HCT116 (cell line): ENCODE data around the gene RNPEP. TPM values are rescaled to one million over a fixed set of nuclear protein-coding genes. Genes with fewer than 3 reads are reported as not detected.

Experiments
- ATAC-seq: fragments of 200-7000 bp; cut with Tn5 transposase; 2 replicates; pipeline ENCODE4 v1.9.1; 2020; ENCODE audit warnings: mild to moderate bottlenecking, moderate library complexity
- BruUV-seq: library from RNA; stranded (reverse); fragments of 400-500 nt; replicated peaks from 2 replicates; lab custom pipeline; 2021; lab: Mats Ljungman, UMichigan
- CTCF ChIA-PET: fragments of 300-600 bp; sonication (Branson Sonifier 250); formaldehyde crosslinking; loops from one replicate; lab custom pipeline; 2021; ENCODE audit warnings: antibody characterized with exemption; lab: Charles Lee
- POLR2A ChIA-PET: fragments of 300-600, 350-600 bp; sonication (Branson Sonifier 250); formaldehyde crosslinking; loops from one replicate; lab custom pipeline; 2021; ENCODE audit warnings: antibody characterized with exemption; lab: Charles Lee
- RAD21 ChIA-PET, 2 experiments: fragments of 300-600 bp; sonication (Branson Sonifier 250); formaldehyde crosslinking; loops; one replicate each; lab custom pipeline; 2023; ENCODE audit warnings: low total read pairs in 2 of 2; ENCODE audit not compliant: uncharacterized antibody in 2 of 2, unreplicated experiment in 2 of 2, low non-redundant PET in 1 of 2; lab: Charles Lee
- DNase-seq: peaks from one replicate; pipeline ENCODE4 v3.0.0-alpha.2; 2010; ENCODE audit warnings: low read depth, low spot score
- H2AFZ ChIP-seq: fragments of 200-600 bp; shearing (Covaris generic), sonication (generic); 2 replicates; pipeline ENCODE4 v1.6.1; 2017; ENCODE audit warnings: low read depth, mixed run types, mixed read lengths, antibody characterized with exemption, low read length; ENCODE audit not compliant: poor library complexity, severe bottlenecking
- H3K27ac ChIP-seq: 2 replicates; pipeline ENCODE4 v1.5.1; 2012; ENCODE audit warnings: low read depth, low read length
- H3K27me3 ChIP-seq: fragments of 200-600 bp; sonication (generic); 2 replicates; pipeline ENCODE4 v1.6.1; 2016; ENCODE audit warnings: mixed run types, low read length, mixed read lengths; ENCODE audit not compliant: insufficient read depth
- H3K36me3 ChIP-seq, 2 experiments: fragments of 200-500 bp in 1 of 2; fragments of 200-600 bp in 1 of 2; sonication (Bioruptor generic) in 1 of 2; sonication (generic) in 1 of 2; 2 replicates each; pipeline versions ENCODE4 v1.5.1 to v1.6.1; 2014 to 2016; ENCODE audit warnings: low read length in 2 of 2, inconsistent platforms in 1 of 2, mixed read lengths in 1 of 2, mixed run types in 1 of 2; ENCODE audit not compliant: insufficient read depth in 2 of 2, control insufficient read depth in 1 of 2
- H3K4me1 ChIP-seq, 2 experiments: fragments of 200-600 bp in 1 of 2; sonication (generic) in 1 of 2; 2 replicates each; pipeline versions ENCODE4 v1.5.1 to v1.6.1; 2012 to 2017; ENCODE audit warnings: low read length in 2 of 2, inconsistent platforms in 1 of 2, mild to moderate bottlenecking in 1 of 2, mixed read lengths in 1 of 2, mixed run types in 1 of 2, moderate library complexity in 1 of 2; ENCODE audit not compliant: insufficient read depth in 2 of 2, control insufficient read depth in 1 of 2
- H3K4me2 ChIP-seq: fragments of 200-600 bp; sonication (generic); 2 replicates; pipeline ENCODE4 v1.6.1; 2017; ENCODE audit warnings: mixed run types, low read length, mixed read lengths
- H3K4me3 ChIP-seq, 2 experiments: fragments of 200-600 bp in 1 of 2; sonication (generic) in 1 of 2; replicated peaks in 1 of 2; 2 replicates each; pipeline ENCODE4 v1.5.1; 2011 to 2016; ENCODE audit warnings: low read length in 2 of 2, control low read depth in 1 of 2, low read depth in 1 of 2, mild to moderate bottlenecking in 1 of 2, mixed read lengths in 1 of 2, mixed run types in 1 of 2
- H3K79me2 ChIP-seq: fragments of 200-600 bp; sonication (generic); 2 replicates; pipeline ENCODE4 v1.6.1; 2017; ENCODE audit warnings: mild to moderate bottlenecking, mixed run types, low read length, moderate library complexity, mixed read lengths; ENCODE audit not compliant: insufficient read depth
- H3K9ac ChIP-seq: fragments of 200-600 bp; sonication (generic); 2 replicates; pipeline ENCODE4 v1.6.1; 2016; ENCODE audit warnings: low read length, mixed read lengths
- H3K9me2 ChIP-seq: fragments of 200-600 bp; sonication (generic), shearing (Covaris generic); 2 replicates; pipeline ENCODE4 v1.6.1; 2017; ENCODE audit warnings: mixed run types, mild to moderate bottlenecking, moderate library complexity; ENCODE audit not compliant: insufficient read depth
- H3K9me3 ChIP-seq, 2 experiments: fragments of 200-500 bp in 1 of 2; fragments of 200-600 bp in 1 of 2; sonication (Bioruptor generic) in 1 of 2; sonication (generic) in 1 of 2; 2 replicates each; pipeline ENCODE4 v1.6.1; 2014 to 2017; ENCODE audit warnings: low read length in 2 of 2, mixed read lengths in 2 of 2, inconsistent platforms in 1 of 2, low read depth in 1 of 2, mild to moderate bottlenecking in 1 of 2, mixed run types in 1 of 2, moderate library complexity in 1 of 2; ENCODE audit not compliant: control insufficient read depth in 1 of 2, insufficient read depth in 1 of 2
- H4K20me1 ChIP-seq: fragments of 200-600 bp; sonication (generic), shearing (Covaris generic); 2 replicates; pipeline ENCODE4 v1.6.1; 2017; ENCODE audit warnings: mixed run types, mild to moderate bottlenecking, moderate library complexity; ENCODE audit not compliant: insufficient read depth
- ATF3 ChIP-seq: IDR thresholded peaks from 2 replicates; pipeline ENCODE4 v1.6.1; 2012
- ELF1 ChIP-seq: IDR thresholded peaks from 2 replicates; pipeline ENCODE4 v1.6.1; 2012; ENCODE audit warnings: low read depth, borderline replicate concordance
- EZH2phosphoT487 ChIP-seq: fragments of 200-600 bp; IDR thresholded peaks from 2 replicates; pipeline ENCODE4 v1.6.1; 2018; ENCODE audit warnings: antibody characterized with exemption, borderline replicate concordance
- POLR2AphosphoS5 ChIP-seq: IDR thresholded peaks from 2 replicates; pipeline ENCODE4 v1.6.1; 2011; ENCODE audit warnings: mild to moderate bottlenecking, low read depth, low read length, moderate library complexity
- RAD21 ChIP-seq: IDR thresholded peaks from 2 replicates; pipeline ENCODE4 v1.6.1; 2012; ENCODE audit warnings: low read depth, mild to moderate bottlenecking
- SIN3A ChIP-seq: IDR thresholded peaks from 2 replicates; pipeline ENCODE4 v1.6.1; 2012; ENCODE audit warnings: low read depth
- SP1 ChIP-seq: IDR thresholded peaks from 2 replicates; pipeline ENCODE4 v1.6.1; 2012; ENCODE audit warnings: low read depth
- SRF ChIP-seq: IDR thresholded peaks from 2 replicates; pipeline ENCODE4 v1.6.1; 2012; ENCODE audit warnings: low read depth
- TCF7L2 ChIP-seq: IDR thresholded peaks from 2 replicates; pipeline ENCODE4 v1.7.0; 2011; ENCODE audit warnings: borderline replicate concordance, inconsistent platforms; ENCODE audit not compliant: insufficient read depth, insufficient read length; ENCODE audit errors: extremely low read depth
- YY1 ChIP-seq: IDR thresholded peaks from 2 replicates; pipeline ENCODE4 v1.6.1; 2011; ENCODE audit warnings: low read length, low read depth, moderate library complexity, mild to moderate bottlenecking; ENCODE audit not compliant: insufficient replicate concordance; ENCODE audit errors: extremely low read depth
- ZFX ChIP-seq: fragments of 450-650 bp; IDR thresholded peaks from 2 replicates; pipeline ENCODE4 v1.6.1; 2017
- intact Hi-C: fragments of 100-400 bp; cut with micrococcal nuclease; formaldehyde crosslinking; loops from 2 replicates; pipeline ENCODE4 v1.10.0; 2022
- total RNA-seq: library from RNA; stranded (reverse); gene quantifications from one replicate; pipeline ENCODE4 v1.2.1, GENCODE V29; 2021; ENCODE audit not compliant: unreplicated experiment
- TF ChIP-seq, protein P1 (sequence below): IDR thresholded peaks from 2 replicates; pipeline ENCODE4 v1.6.1; 2012
- TF ChIP-seq, protein P2 (sequence below): IDR thresholded peaks from 2 replicates; pipeline ENCODE4 v1.6.1; 2011; ENCODE audit warnings: mild to moderate bottlenecking, low read length, moderate library complexity; ENCODE audit not compliant: insufficient replicate concordance; ENCODE audit errors: extremely low read depth

The RNPEP gene
- total RNA-seq, 1 experiment from 2014 or later, result 85.9 TPM

DNA sequence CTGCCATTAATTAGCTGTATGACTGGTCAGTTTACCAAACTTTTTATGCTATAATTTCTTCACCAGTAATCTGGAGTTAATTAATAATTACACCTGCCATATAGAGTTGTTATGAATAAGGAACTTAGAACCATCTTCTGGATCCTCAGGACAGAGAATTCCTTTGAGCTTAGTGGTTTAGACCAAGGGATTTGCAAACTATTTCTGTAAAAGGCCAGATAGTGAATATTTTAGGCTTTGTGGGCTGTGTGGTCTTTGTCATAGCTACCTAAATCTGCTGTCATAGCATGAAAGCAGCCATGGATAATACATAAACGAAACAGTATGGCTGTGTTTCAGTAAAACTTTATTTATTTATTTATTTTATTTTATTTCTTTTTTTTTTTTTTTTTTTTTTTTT lies 18.2 kb upstream of the RNPEP start:
- peaks cover 74% of the 10 kb centered on the region for H3K79me2 ChIP-seq
- H3K27me3 ChIP-seq, result no peaks in the 10 kb centered on the region
- BruUV-seq, result no TSS peak
- intact Hi-C loops, result no loop called here
- H3K9ac ChIP-seq, result no peak overlapping the region
- DNase-seq (no peak), ATAC-seq (no peak)
- TF ChIP-seq YY1 (no peak), SP1 (no peak), SRF (no peak)
- CTCF ChIA-PET, result interaction anchor here (0.6 to 1.4 kb wide), 5 partner anchors 8 to 81 kb away, joined by 3 read pairs; no protein-coding TSS in a partner anchor
- H3K4me1 ChIP-seq, result no peaks in the 10 kb centered on the region
- H3K9me2 ChIP-seq, result no peaks in the 10 kb centered on the region
- no peak overlapping the region for H3K4me3 ChIP-seq
- POLR2A ChIA-PET, result interaction anchor here (1.5 kb wide), 1 partner anchor 9 kb away, joined by 5 read pairs; the partner anchor contains the start of gene TIMM17A
- no peak overlapping the region for H2AFZ ChIP-seq
- H3K36me3 ChIP-seq, result peaks cover 61 to 65% of the 10 kb centered on the region in 2 experiments
- H3K4me2 ChIP-seq, result no peak overlapping the region
- no peaks in the 10 kb centered on the region for H4K20me1 ChIP-seq
- no peaks in the 10 kb centered on the region for H3K9me3 ChIP-seq
- no peak overlapping the region for H3K27ac ChIP-seq
- RAD21 ChIA-PET, result interaction anchor here in 1 of 2 experiments (0.6 kb wide), 1 partner anchor 156 kb away, joined by 4 read pairs; no protein-coding TSS in a partner anchor

DNA sequence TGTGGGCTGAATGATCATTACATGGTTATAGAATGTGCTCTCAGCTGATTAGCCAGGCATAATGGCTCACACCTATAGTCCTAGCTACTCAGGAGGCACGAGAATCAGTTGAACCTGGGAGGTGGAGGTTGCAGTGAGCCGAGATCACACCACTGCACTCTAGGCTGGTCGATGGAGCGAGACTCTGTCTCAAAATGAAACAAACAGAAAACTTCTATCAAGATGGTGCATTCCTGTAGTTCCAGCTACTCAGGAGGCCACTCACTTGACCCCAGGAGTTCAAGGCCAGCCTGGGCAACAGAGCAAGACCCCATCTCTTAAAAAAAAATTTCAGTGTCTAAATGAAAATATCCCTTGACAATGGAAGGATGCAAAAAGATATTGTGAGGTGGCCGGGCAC lies 16.3 kb upstream of the RNPEP start:
- RAD21 ChIA-PET, result no interaction called here
- Histone ChIP-seq H3K36me3 (peaks cover 66 to 79% of the 10 kb centered on the region in 2 experiments), H3K9me2 (no peaks in the 10 kb centered on the region), H3K4me1 (no peaks in the 10 kb centered on the region), H3K4me2 (no peak overlapping the region), H3K4me3 (no peak overlapping the region), H3K27me3 (no peaks in the 10 kb centered on the region), H3K79me2 (peaks cover 60% of the 10 kb centered on the region), H3K9ac (no peak overlapping the region), H3K27ac (no peak overlapping the region), H3K9me3 (no peaks in the 10 kb centered on the region), H4K20me1 (no peaks in the 10 kb centered on the region), H2AFZ (no peak overlapping the region)
- POLR2A ChIA-PET, result no interaction called here
- CTCF ChIA-PET, result no interaction called here
- TF ChIP-seq EZH2phosphoT487 (no peak), RAD21 (no peak), YY1 (no peak), ZFX (no peak), ELF1 (no peak), POLR2AphosphoS5 (no peak), SIN3A (no peak), TCF7L2 (no peak), ATF3 (no peak)
- TF ChIP-seq, protein P1, sequence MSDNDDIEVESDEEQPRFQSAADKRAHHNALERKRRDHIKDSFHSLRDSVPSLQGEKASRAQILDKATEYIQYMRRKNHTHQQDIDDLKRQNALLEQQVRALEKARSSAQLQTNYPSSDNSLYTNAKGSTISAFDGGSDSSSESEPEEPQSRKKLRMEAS, result no peak
- TF ChIP-seq, protein P2, sequence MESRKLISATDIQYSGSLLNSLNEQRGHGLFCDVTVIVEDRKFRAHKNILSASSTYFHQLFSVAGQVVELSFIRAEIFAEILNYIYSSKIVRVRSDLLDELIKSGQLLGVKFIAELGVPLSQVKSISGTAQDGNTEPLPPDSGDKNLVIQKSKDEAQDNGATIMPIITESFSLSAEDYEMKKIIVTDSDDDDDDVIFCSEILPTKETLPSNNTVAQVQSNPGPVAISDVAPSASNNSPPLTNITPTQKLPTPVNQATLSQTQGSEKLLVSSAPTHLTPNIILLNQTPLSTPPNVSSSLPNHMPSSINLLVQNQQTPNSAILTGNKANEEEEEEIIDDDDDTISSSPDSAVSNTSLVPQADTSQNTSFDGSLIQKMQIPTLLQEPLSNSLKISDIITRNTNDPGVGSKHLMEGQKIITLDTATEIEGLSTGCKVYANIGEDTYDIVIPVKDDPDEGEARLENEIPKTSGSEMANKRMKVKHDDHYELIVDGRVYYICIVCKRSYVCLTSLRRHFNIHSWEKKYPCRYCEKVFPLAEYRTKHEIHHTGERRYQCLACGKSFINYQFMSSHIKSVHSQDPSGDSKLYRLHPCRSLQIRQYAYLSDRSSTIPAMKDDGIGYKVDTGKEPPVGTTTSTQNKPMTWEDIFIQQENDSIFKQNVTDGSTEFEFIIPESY, result no peak
- BruUV-seq, result no TSS peak
- ATAC-seq, result no peak
- intact Hi-C loops, result no loop called here
- DNase-seq, result no peak
